Neutrophil (primary cell): ENCODE measurements around the gene BDP1.
"Not testable (repeated sequence)": the region's sequence is repeated elsewhere in the genome, so short reads cannot be mapped to it uniquely, and the experiment has no call there.

Experiments
- H3K27ac ChIP-seq: fragments of 200-600 bp; sonication (generic); 2 replicates; pipeline ENCODE4 v1.5.1; 2016; ENCODE audit warnings: mild to moderate bottlenecking, moderate library complexity
- H3K27me3 ChIP-seq: fragments of 200-600 bp; sonication (generic); 2 replicates; pipeline ENCODE4 v1.6.0; 2016; ENCODE audit warnings: mild to moderate bottlenecking
- H3K36me3 ChIP-seq: fragments of 200-600 bp; sonication (generic); 2 replicates; pipeline ENCODE4 v1.5.1; 2017
- H3K4me1 ChIP-seq, 2 experiments: fragments of 200-600 bp in 1 of 2; sonication (generic) in 1 of 2; 1 replicate in 1 of 2; 2 replicates in 1 of 2; pipeline versions ENCODE4 v1.5.1 to v1.6.1; 2013 to 2016; ENCODE audit warnings: low read depth in 1 of 2, low read length in 1 of 2, mild to moderate bottlenecking in 1 of 2, moderate library complexity in 1 of 2; ENCODE audit not compliant: control insufficient read depth in 1 of 2, insufficient read depth in 1 of 2
- H3K4me3 ChIP-seq, 2 experiments: fragments of 200-600 bp in 1 of 2; sonication (generic) in 1 of 2; 1 replicate in 1 of 2; 2 replicates in 1 of 2; pipeline ENCODE4 v1.5.1; 2013 to 2016; ENCODE audit warnings: low read depth in 1 of 2, low read length in 1 of 2, mild to moderate bottlenecking in 1 of 2, moderate library complexity in 1 of 2
- H3K9me3 ChIP-seq: fragments of 200-600 bp; sonication (generic); 2 replicates; pipeline ENCODE4 v1.5.1; 2016
- TF ChIP-seq, protein P1 (sequence below): fragments of 200-600 bp; sonication (generic); IDR thresholded peaks from 2 replicates; pipeline ENCODE4 v1.5.1; 2016; ENCODE audit warnings: antibody characterized with exemption

BDP1 gene

DNA sequence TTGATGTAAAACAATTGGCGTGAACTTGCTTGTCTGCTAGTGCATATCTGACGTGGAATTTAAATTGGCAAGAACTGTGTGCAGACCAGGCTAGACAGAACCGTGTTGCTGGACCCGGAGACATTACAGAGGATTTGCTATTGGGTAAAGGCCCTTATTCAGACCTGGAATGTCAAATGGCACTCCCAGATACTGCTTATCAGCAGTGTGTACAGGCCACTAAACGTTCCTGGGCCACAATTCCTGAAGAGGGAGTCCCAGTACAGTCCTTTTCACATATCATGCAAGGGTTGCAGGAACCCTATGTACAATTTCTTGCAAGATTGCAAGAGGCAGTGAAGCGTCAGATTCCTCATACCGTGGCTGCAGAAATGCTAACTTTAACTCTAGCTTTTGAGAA, 118.1 kb downstream of the BDP1 start:
- Histone ChIP-seq H3K9me3 (no peaks in the 10 kb centered on the region), H3K36me3 (peaks cover 2% of the 10 kb centered on the region), H3K27ac (no peak overlapping the region), H3K4me3 (no peak overlapping the region), H3K27me3 (no peaks in the 10 kb centered on the region), H3K4me1 (no peaks in the 10 kb centered on the region)
- TF ChIP-seq, protein P1, sequence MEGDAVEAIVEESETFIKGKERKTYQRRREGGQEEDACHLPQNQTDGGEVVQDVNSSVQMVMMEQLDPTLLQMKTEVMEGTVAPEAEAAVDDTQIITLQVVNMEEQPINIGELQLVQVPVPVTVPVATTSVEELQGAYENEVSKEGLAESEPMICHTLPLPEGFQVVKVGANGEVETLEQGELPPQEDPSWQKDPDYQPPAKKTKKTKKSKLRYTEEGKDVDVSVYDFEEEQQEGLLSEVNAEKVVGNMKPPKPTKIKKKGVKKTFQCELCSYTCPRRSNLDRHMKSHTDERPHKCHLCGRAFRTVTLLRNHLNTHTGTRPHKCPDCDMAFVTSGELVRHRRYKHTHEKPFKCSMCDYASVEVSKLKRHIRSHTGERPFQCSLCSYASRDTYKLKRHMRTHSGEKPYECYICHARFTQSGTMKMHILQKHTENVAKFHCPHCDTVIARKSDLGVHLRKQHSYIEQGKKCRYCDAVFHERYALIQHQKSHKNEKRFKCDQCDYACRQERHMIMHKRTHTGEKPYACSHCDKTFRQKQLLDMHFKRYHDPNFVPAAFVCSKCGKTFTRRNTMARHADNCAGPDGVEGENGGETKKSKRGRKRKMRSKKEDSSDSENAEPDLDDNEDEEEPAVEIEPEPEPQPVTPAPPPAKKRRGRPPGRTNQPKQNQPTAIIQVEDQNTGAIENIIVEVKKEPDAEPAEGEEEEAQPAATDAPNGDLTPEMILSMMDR, result no peak

DNA sequence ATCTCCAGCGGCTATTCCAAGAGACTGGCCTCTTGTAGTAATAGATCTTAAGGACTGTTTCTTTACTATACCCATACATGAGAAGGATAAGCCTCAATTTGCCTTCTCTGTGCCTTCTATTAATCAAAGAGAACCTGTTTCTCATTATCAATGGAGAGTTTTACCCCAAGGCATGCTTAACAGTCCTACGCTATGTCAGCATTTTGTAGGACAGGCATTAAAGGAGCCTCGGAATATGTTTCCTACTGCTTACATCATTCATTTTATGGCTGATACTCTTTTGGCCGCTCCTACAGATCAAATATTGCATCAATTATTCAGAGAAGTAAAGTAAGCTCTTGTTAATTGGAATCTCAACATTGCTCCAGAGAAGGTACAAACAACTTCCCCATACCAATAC, 120.1 kb downstream of the BDP1 start:
- not testable (repeated sequence) for H3K36me3 ChIP-seq, H3K27me3 ChIP-seq, H3K4me1 ChIP-seq, H3K4me3 ChIP-seq, H3K27ac ChIP-seq, H3K9me3 ChIP-seq

DNA sequence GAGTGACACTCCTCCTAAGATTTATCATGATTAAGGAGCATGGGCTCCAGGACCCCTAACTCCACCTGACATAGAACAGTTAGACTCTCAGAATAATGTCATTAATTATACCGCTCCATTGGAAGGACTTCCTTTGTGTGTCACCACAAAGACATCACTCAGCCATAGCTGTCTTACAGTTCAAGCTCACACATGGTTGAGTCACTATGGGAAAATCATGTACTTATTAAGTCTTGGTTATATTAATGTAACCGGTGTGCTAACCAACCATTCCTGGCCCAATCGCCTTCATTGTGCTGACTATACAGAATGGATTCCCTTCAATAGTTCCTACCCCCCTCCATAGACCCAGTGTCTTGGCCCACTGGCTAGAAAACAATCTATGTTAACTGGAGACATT, 120.8 kb downstream of the BDP1 start:
- H3K27ac ChIP-seq, result no peak overlapping the region
- no peaks in the 10 kb centered on the region for H3K9me3 ChIP-seq
- H3K27me3 ChIP-seq, result no peaks in the 10 kb centered on the region
- H3K4me3 ChIP-seq, result no peak overlapping the region
- TF ChIP-seq, protein P1, result no peak
- H3K4me1 ChIP-seq, result no peaks in the 10 kb centered on the region
- no peaks in the 10 kb centered on the region for H3K36me3 ChIP-seq

DNA sequence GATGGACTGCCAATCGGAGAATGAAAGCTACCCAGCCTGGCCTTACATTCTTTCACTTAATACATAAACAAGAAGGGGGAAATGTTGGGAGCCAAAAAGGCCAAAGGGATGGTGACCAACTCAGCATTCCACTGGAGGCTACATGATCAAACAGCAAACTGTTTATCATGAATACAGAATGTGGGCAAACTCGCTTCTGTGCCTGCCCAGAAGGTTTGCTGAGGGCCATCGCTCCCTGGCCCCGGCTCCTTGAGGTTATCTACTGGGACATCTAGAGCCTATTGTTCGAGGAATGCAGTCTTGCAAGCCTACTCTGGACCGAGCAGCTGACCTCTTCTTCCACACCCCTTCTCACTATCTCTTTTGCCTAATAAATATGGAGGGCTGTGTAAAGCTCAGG, 122.4 kb downstream of the BDP1 start:
- H3K27me3 ChIP-seq, H3K4me1 ChIP-seq, H3K27ac ChIP-seq, H3K9me3 ChIP-seq, H3K36me3 ChIP-seq, H3K4me3 ChIP-seq: not testable (repeated sequence)

DNA sequence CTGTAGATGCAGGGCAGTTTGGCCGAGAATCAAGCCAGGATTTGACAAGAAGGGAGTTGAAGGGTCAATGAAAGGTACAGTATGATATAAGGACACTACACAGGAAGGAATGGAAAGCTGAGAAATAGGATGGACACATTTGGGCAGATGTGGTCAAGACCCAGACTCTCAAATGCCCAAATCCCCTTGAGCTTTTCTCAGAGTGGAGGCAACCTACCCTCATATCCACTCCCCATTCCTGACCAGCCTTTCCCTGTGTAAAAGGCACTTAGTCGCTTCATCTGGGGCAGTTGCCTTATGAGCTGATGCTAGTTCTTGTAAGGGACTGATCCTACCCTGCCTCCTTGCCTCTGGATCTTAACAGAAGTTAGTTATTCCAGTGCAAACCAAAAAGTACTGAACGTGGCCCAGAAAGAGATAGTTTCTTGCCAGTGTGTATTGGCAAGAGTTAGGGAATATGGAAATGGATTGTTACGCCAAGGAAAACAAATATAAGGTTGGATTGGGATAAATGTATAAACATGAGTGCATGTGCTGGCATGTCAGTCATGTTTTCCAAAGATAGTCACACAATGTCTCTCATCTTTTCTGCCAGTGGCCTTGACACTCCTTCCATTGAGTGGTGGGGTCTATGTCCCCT, 127.6 kb downstream of the BDP1 start:
- Histone ChIP-seq H3K9me3 (no peaks in the 10 kb centered on the region), H3K27ac (no peak overlapping the region), H3K36me3 (no peaks in the 10 kb centered on the region), H3K27me3 (no peaks in the 10 kb centered on the region), H3K4me3 (no peak overlapping the region), H3K4me1 (peaks cover 10 to 14% of the 10 kb centered on the region in 2 experiments)
- TF ChIP-seq, protein P1, result no peak

DNA sequence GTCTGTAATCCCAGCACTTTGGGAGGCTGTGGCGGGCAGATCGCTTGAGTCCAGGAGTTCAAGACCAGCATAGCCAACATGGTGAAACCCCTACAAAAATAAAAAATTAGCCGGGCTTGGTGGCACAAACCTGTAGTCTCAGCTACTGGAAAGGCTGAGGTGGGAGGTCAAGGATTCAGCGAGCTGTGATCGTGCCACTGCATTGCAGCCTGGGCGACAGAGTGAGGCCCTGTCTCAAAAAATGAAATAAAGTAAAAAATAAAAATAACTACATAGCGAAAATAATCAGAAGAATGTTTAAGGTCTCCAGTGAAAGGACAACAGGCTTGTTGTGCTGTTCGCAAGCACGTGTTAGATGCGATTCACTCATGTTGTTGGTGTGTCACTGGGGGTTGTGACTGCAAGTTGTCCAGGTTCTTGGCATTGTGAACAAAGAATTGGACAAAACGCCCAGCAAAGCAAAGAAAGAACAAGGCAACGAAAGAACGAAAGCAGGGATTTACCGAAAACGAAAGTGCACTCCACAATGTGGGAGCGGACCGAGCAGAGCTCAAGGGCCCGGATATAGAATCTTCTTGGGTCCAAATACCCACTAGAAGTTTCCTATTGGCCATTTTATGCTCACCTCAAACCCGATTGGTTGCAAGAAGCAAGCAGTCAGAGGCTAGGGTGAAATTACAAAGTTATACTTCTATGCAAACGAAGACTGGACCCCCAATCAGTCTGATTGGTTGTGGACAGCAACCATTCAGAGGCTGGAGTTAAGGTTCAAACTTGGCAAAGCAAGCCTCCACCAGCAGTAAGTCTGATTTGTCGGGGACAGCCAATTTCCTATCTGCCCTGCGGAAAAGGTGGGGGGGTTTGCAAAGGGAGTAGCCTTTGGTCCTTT, 130.8 kb downstream of the BDP1 start:
- H3K4me3 ChIP-seq, result peak overlapping the region; percentile 72 to 78
- no peaks in the 10 kb centered on the region for H3K27me3 ChIP-seq
- TF ChIP-seq, protein P1, result no peak
- peak overlapping the region; percentile 75 for H3K27ac ChIP-seq
- H3K36me3 ChIP-seq, result no peaks in the 10 kb centered on the region
- no peaks in the 10 kb centered on the region for H3K9me3 ChIP-seq
- H3K4me1 ChIP-seq, result peaks cover 10 to 14% of the 10 kb centered on the region in 2 experiments
